ENCODE measurements around the gene PPFIBP1. TPM values are rescaled to one million over a fixed set of nuclear protein-coding genes. Genes with fewer than 3 reads are reported as not detected.

PPFIBP1 gene
- polyA plus RNA-seq, 1 donor (not counting 4 experiments of a cell fraction or from before 2014, with no cell fraction given), result 83.5 TPM

GRCh38 chr12:27505109-27505508 is 18.9 kb upstream of the PPFIBP1 start:
- no peak for TF ChIP-seq EZH2 (IDR thresholded peaks at IDR 0.05; ENCODE audit: low read length)
- no peak for TF ChIP-seq CTCF (optimal IDR thresholded peaks at IDR 0.05 in 1 of 3, IDR thresholded peaks at IDR 0.05 in 1 of 3, conservative IDR thresholded peaks at IDR 0.05 in 1 of 3; ENCODE audit: extremely low read depth in 1 of 3, insufficient read depth in 2 of 3, low read length in 3 of 3)
- H3K9me3 ChIP-seq (ENCODE audit: control insufficient read depth, low read depth, low read length), result no peaks in the 10 kb centered on the region
- no peaks in the 10 kb centered on the region for H3K27me3 ChIP-seq (ENCODE audit: control insufficient read depth, extremely low read depth, insufficient read depth, low read length)
- no peaks in the 10 kb centered on the region for H3K4me1 ChIP-seq (ENCODE audit: control insufficient read depth, extremely low read depth, insufficient read depth, low read length)
- H3K36me3 ChIP-seq (ENCODE audit: control insufficient read depth in 2 of 2, extremely low read depth in 1 of 2, insufficient read depth in 2 of 2, low read length in 2 of 2), result no peaks in the 10 kb centered on the region
- H4K20me1 ChIP-seq (ENCODE audit: control insufficient read depth, extremely low read depth, insufficient read depth, low read length), result no peaks in the 10 kb centered on the region
- no peaks in the 10 kb centered on the region for H3K9me1 ChIP-seq (ENCODE audit: control insufficient read depth, extremely low read depth, insufficient read depth, low read length)
- no peak overlapping the region for H3K27ac ChIP-seq (ENCODE audit: control insufficient read depth, insufficient read depth, low read length)
- no peak overlapping the region for H3K4me3 ChIP-seq (ENCODE audit: control insufficient read depth in 2 of 3, extremely low read depth in 1 of 3, insufficient read depth in 2 of 3, low read depth in 1 of 3, low read length in 3 of 3)
- no peak overlapping the region for H3K9ac ChIP-seq (ENCODE audit: control insufficient read depth, extremely low read depth, insufficient read depth, low read length)
- no peak overlapping the region for H2AFZ ChIP-seq (ENCODE audit: control insufficient read depth, low read length)
- no peak for DNase-seq (ENCODE audit: low read depth, low spot score)
- dilution Hi-C loops (cut with MboI; ENCODE audit: extremely low pct_ligation_motif_present, low sequenced_read_pairs), result no loop called here
- H3K4me2 ChIP-seq (ENCODE audit: control insufficient read depth, extremely low read depth, insufficient read depth, low read depth, low read length), result no peak overlapping the region
- no peaks in the 10 kb centered on the region for H3K79me2 ChIP-seq (ENCODE audit: control insufficient read depth, insufficient read depth, low read length)
- no peak for FAIRE-seq

DNA sequence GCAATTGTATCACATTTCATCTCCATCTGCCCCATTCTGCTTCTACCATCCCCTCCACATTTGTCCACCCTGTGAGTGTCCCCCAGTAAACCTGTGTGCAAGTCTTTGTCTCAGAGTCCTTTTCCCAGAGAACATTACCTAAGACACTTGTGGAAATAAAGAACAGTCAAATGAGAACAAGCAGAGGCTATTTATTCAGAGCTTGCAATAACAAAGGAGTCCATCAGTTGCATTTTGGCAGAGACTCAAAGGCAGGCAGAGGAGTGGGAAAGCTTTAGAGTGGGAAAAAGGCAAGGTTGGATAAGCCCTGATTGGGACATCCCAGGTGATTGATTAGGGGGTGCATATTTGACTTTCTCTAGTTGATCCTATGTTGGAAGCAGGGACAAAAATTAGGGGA is 18.2 kb upstream of the PPFIBP1 start:
- no peak for TF ChIP-seq CTCF (optimal IDR thresholded peaks at IDR 0.05 in 1 of 3, IDR thresholded peaks at IDR 0.05 in 1 of 3, conservative IDR thresholded peaks at IDR 0.05 in 1 of 3; ENCODE audit: extremely low read depth in 1 of 3, insufficient read depth in 2 of 3, low read length in 3 of 3)
- TF ChIP-seq EZH2 (IDR thresholded peaks at IDR 0.05; ENCODE audit: low read length), result no peak
- no peaks in the 10 kb centered on the region for H3K36me3 ChIP-seq (ENCODE audit: control insufficient read depth in 2 of 2, extremely low read depth in 1 of 2, insufficient read depth in 2 of 2, low read length in 2 of 2)
- H3K27ac ChIP-seq (ENCODE audit: control insufficient read depth, insufficient read depth, low read length), result no peak overlapping the region
- no peak for FAIRE-seq
- no peak for DNase-seq (ENCODE audit: low read depth, low spot score)
- H4K20me1 ChIP-seq (ENCODE audit: control insufficient read depth, extremely low read depth, insufficient read depth, low read length), result no peaks in the 10 kb centered on the region
- no peak overlapping the region for H2AFZ ChIP-seq (ENCODE audit: control insufficient read depth, low read length)
- no peaks in the 10 kb centered on the region for H3K4me1 ChIP-seq (ENCODE audit: control insufficient read depth, extremely low read depth, insufficient read depth, low read length)
- no peaks in the 10 kb centered on the region for H3K27me3 ChIP-seq (ENCODE audit: control insufficient read depth, extremely low read depth, insufficient read depth, low read length)
- dilution Hi-C loops (cut with MboI; ENCODE audit: extremely low pct_ligation_motif_present, low sequenced_read_pairs), result no loop called here
- no peak overlapping the region for H3K4me3 ChIP-seq (ENCODE audit: control insufficient read depth in 2 of 3, extremely low read depth in 1 of 3, insufficient read depth in 2 of 3, low read depth in 1 of 3, low read length in 3 of 3)
- H3K79me2 ChIP-seq (ENCODE audit: control insufficient read depth, insufficient read depth, low read length), result no peaks in the 10 kb centered on the region
- no peaks in the 10 kb centered on the region for H3K9me3 ChIP-seq (ENCODE audit: control insufficient read depth, low read depth, low read length)
- H3K4me2 ChIP-seq (ENCODE audit: control insufficient read depth, extremely low read depth, insufficient read depth, low read depth, low read length), result no peak overlapping the region
- H3K9me1 ChIP-seq (ENCODE audit: control insufficient read depth, extremely low read depth, insufficient read depth, low read length), result no peaks in the 10 kb centered on the region
- H3K9ac ChIP-seq (ENCODE audit: control insufficient read depth, extremely low read depth, insufficient read depth, low read length), result no peak overlapping the region
